OCI-LY1 (cell line): Measurements from ENCODE around the gene SPTLC2.

Source experiments
- CTCF ChIP-seq: fragments of 200-600 bp; sonication (generic), shearing (Covaris generic); IDR thresholded peaks from 2 replicates; pipeline ENCODE4 v1.5.1; 2017; ENCODE audit warnings: mild to moderate bottlenecking, antibody characterized with exemption, low read length, moderate library complexity, mixed read lengths
- EZH2 ChIP-seq: fragments of 200-600 bp; sonication (generic), shearing (Covaris generic); IDR thresholded peaks from 2 replicates; pipeline ENCODE4 v1.8.0; 2017; ENCODE audit warnings: borderline replicate concordance, mixed run types, mild to moderate bottlenecking, antibody characterized with exemption, low read length, moderate library complexity, mixed read lengths

- TF ChIP-seq CTCF (no peak), EZH2 (no peak)
These were observed 6.5 kb downstream of the SPTLC2 start for GRCh38 chr14:77609922-77610321.
